WTC11 (cell line): ENCODE results near the gene MAPK9. TPM values are rescaled to one million over a fixed set of nuclear protein-coding genes. Genes with fewer than 3 reads are reported as not detected.
A peak's percentile ranks its signal among the peaks of the same experiment; 100 is the strongest.

ENCODE experiments used
- ATAC-seq: fragments of 200-7000 bp; cut with Tn5 transposase; 2 replicates; pipeline ENCODE4 v1.10.0; 2021; ENCODE audit warnings: mild to moderate bottlenecking, moderate library complexity
- CTCF ChIA-PET: fragments of 300-600 bp; sonication (Branson Sonifier 250); formaldehyde crosslinking; loops from one replicate; lab custom pipeline; 2021; ENCODE audit warnings: antibody characterized with exemption; lab: Charles Lee
- POLR2A ChIA-PET: fragments of 350-600 bp; sonication (Branson Sonifier 250); formaldehyde crosslinking; loops from one replicate; lab custom pipeline; 2021; ENCODE audit warnings: antibody characterized with exemption; lab: Charles Lee
- DNase-seq: peaks from one replicate; pipeline ENCODE4 v3.0.0; 2021; ENCODE audit warnings: low spot score
- H3K27ac Mint-ChIP-seq: 2 replicates; pipeline ENCODE4 v1.8.0; 2021; ENCODE audit warnings: mixed read lengths
- H3K27me3 Mint-ChIP-seq: 2 replicates; pipeline ENCODE4 v1.8.0; 2021; ENCODE audit warnings: low read depth, mild to moderate bottlenecking, moderate library complexity, mixed read lengths
- H3K36me3 Mint-ChIP-seq: 2 replicates; pipeline ENCODE4 v1.8.0; 2021; ENCODE audit warnings: mixed read lengths
- H3K4me1 Mint-ChIP-seq: 2 replicates; pipeline ENCODE4 v1.8.0; 2022; ENCODE audit warnings: mixed read lengths
- H3K4me3 Mint-ChIP-seq: 2 replicates; pipeline ENCODE4 v1.8.0; 2021; ENCODE audit warnings: mild to moderate bottlenecking, moderate library complexity, mixed read lengths
- H3K9me3 Mint-ChIP-seq: 2 replicates; pipeline ENCODE4 v1.8.0; 2021; ENCODE audit warnings: mixed read lengths
- NR2C2 ChIP-seq: sonication (generic); formaldehyde crosslinking; IDR thresholded peaks from 2 replicates; pipeline ENCODE4 v1.8.0; 2022; ENCODE audit warnings: mild to moderate bottlenecking, missing genetic modification reagents
- OVOL2 ChIP-seq: fragments of 250-450 bp; sonication (Bioruptor Pico); IDR thresholded peaks from 2 replicates; pipeline ENCODE4 v1.9.0; 2021; ENCODE audit warnings: mild to moderate bottlenecking, borderline replicate concordance
- PRRX2 ChIP-seq: fragments of 250-450 bp; sonication (Bioruptor Pico); IDR thresholded peaks from 2 replicates; pipeline ENCODE4 v1.8.0; 2021; ENCODE audit warnings: mild to moderate bottlenecking
- SMAD3 ChIP-seq: sonication (generic); formaldehyde crosslinking; IDR thresholded peaks from 2 replicates; pipeline ENCODE4 v1.8.0; 2022; ENCODE audit warnings: missing genetic modification reagents, mild to moderate bottlenecking, borderline replicate concordance
- TEAD1 ChIP-seq: sonication (generic); formaldehyde crosslinking; IDR thresholded peaks from 2 replicates; pipeline ENCODE4 v1.8.0; 2022; ENCODE audit warnings: mild to moderate bottlenecking, missing genetic modification reagents
- TP53 ChIP-seq: sonication (generic); formaldehyde crosslinking; IDR thresholded peaks from 2 replicates; pipeline ENCODE4 v1.8.1; 2023; ENCODE audit warnings: mild to moderate bottlenecking, missing genetic modification reagents
- ZNF121 ChIP-seq: sonication (generic); formaldehyde crosslinking; IDR thresholded peaks from 2 replicates; pipeline ENCODE4 v1.8.0; 2023; ENCODE audit warnings: missing genetic modification reagents
- total RNA-seq: library from RNA; stranded (reverse); gene quantifications from 3 replicates; pipeline ENCODE4 v1.2.3, GENCODE V29; 2021
- TF ChIP-seq, protein P1 (sequence below): sonication (generic); formaldehyde crosslinking; IDR thresholded peaks from 2 replicates; pipeline ENCODE4 v1.8.0; 2022; ENCODE audit warnings: mild to moderate bottlenecking, missing genetic modification reagents
- TF ChIP-seq, protein P2 (sequence below): sonication (generic); formaldehyde crosslinking; IDR thresholded peaks from 2 replicates; pipeline ENCODE4 v1.8.0; 2022; ENCODE audit warnings: missing genetic modification reagents
- TF ChIP-seq, protein P3 (sequence below): sonication (generic); formaldehyde crosslinking; IDR thresholded peaks from 2 replicates; pipeline ENCODE4 v1.8.1; 2023; ENCODE audit warnings: mild to moderate bottlenecking, missing genetic modification reagents, moderate library complexity
- TF ChIP-seq, protein P4 (sequence below): sonication (generic); formaldehyde crosslinking; IDR thresholded peaks from 2 replicates; pipeline ENCODE4 v1.8.0; 2023; ENCODE audit warnings: mild to moderate bottlenecking, missing genetic modification reagents
- TF ChIP-seq, protein P5 (sequence below): sonication (generic); formaldehyde crosslinking; IDR thresholded peaks from 2 replicates; pipeline ENCODE4 v1.8.0; 2023; ENCODE audit warnings: missing genetic modification reagents
- TF ChIP-seq, protein P6 (sequence below): fragments of 250-450 bp; sonication (Bioruptor Pico); conservative IDR thresholded peaks from 2 replicates; pipeline ENCODE4 v1.9.0; 2021; ENCODE audit warnings: mild to moderate bottlenecking
- TF ChIP-seq, protein P7 (sequence below): sonication (generic); formaldehyde crosslinking; IDR thresholded peaks from 2 replicates; pipeline ENCODE4 v1.8.1; 2022; ENCODE audit warnings: mild to moderate bottlenecking, moderate library complexity, missing genetic modification reagents
- TF ChIP-seq, protein P8 (sequence below): sonication (generic); formaldehyde crosslinking; IDR thresholded peaks from 2 replicates; pipeline ENCODE4 v1.8.1; 2023; ENCODE audit warnings: mild to moderate bottlenecking, missing genetic modification reagents, borderline replicate concordance
- TF ChIP-seq, protein P9 (sequence below): sonication (generic); formaldehyde crosslinking; IDR thresholded peaks from 2 replicates; pipeline ENCODE4 v1.8.1; 2023; ENCODE audit warnings: mild to moderate bottlenecking, missing genetic modification reagents, moderate library complexity

The MAPK9 gene
- total RNA-seq, 1 experiment from 2014 or later, result 42.9 TPM

DNA sequence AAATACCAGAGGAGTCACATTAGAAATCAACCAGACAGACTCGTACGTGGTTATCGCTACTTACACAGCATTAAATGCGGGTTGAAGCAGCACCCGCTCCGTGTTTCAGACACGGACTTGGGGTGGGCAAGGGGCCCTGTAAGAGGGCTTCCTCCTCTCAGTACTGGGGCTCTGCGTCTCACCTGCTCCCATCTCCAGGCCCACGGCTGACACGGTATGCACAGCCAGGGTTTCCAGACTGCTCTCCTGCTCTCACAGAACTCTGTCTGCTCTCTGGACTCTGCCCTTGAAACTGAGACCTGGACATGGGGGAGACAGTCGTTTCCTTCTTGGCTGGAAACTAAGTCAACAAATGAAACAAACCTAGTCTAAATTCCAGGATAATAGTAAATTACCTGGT is 58.2 kb downstream of the MAPK9 start:
- peaks cover 42% of the 10 kb centered on the region for H3K36me3 Mint-ChIP-seq
- ATAC-seq, result no peak
- H3K27ac Mint-ChIP-seq, result no peak overlapping the region
- DNase-seq, result no peak
- no peak overlapping the region for H3K4me3 Mint-ChIP-seq
- TF ChIP-seq, protein P1, sequence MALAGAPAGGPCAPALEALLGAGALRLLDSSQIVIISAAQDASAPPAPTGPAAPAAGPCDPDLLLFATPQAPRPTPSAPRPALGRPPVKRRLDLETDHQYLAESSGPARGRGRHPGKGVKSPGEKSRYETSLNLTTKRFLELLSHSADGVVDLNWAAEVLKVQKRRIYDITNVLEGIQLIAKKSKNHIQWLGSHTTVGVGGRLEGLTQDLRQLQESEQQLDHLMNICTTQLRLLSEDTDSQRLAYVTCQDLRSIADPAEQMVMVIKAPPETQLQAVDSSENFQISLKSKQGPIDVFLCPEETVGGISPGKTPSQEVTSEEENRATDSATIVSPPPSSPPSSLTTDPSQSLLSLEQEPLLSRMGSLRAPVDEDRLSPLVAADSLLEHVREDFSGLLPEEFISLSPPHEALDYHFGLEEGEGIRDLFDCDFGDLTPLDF (CRISPR knock-in tag), result no peak
- TF ChIP-seq, protein P2, sequence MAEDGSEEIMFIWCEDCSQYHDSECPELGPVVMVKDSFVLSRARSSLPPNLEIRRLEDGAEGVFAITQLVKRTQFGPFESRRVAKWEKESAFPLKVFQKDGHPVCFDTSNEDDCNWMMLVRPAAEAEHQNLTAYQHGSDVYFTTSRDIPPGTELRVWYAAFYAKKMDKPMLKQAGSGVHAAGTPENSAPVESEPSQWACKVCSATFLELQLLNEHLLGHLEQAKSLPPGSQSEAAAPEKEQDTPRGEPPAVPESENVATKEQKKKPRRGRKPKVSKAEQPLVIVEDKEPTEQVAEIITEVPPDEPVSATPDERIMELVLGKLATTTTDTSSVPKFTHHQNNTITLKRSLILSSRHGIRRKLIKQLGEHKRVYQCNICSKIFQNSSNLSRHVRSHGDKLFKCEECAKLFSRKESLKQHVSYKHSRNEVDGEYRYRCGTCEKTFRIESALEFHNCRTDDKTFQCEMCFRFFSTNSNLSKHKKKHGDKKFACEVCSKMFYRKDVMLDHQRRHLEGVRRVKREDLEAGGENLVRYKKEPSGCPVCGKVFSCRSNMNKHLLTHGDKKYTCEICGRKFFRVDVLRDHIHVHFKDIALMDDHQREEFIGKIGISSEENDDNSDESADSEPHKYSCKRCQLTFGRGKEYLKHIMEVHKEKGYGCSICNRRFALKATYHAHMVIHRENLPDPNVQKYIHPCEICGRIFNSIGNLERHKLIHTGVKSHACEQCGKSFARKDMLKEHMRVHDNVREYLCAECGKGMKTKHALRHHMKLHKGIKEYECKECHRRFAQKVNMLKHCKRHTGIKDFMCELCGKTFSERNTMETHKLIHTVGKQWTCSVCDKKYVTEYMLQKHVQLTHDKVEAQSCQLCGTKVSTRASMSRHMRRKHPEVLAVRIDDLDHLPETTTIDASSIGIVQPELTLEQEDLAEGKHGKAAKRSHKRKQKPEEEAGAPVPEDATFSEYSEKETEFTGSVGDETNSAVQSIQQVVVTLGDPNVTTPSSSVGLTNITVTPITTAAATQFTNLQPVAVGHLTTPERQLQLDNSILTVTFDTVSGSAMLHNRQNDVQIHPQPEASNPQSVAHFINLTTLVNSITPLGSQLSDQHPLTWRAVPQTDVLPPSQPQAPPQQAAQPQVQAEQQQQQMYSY (CRISPR knock-in tag), result no peak
- TF ChIP-seq, protein P3, sequence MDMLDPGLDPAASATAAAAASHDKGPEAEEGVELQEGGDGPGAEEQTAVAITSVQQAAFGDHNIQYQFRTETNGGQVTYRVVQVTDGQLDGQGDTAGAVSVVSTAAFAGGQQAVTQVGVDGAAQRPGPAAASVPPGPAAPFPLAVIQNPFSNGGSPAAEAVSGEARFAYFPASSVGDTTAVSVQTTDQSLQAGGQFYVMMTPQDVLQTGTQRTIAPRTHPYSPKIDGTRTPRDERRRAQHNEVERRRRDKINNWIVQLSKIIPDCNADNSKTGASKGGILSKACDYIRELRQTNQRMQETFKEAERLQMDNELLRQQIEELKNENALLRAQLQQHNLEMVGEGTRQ (CRISPR knock-in tag), result no peak
- no peaks in the 10 kb centered on the region for H3K27me3 Mint-ChIP-seq
- POLR2A ChIA-PET, result no interaction called here
- peaks cover 8% of the 10 kb centered on the region for H3K4me1 Mint-ChIP-seq
- H3K9me3 Mint-ChIP-seq, result no peaks in the 10 kb centered on the region
- CTCF ChIA-PET, result no interaction called here

DNA sequence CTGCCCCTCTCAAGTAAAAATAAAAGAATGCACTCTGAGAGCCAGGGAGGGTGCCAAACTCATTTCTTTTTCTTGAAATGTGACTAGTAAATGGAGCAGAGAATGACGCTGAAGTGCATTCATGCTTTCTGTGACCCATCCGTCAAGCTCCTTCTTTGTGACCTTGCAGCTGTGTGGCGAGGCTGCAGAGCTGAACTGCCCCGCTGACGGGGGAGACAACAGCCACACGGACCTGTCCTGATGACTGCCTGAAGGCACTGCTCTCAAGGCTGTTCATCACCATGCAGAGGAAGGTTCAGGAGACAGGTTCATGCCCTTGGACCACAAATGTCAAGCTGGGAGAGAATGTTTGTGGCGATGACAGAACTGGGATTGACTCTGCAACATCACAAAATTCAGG is 61.9 kb downstream of the MAPK9 start:
- CTCF ChIA-PET, result interaction anchor here (1.5 kb wide), 1 partner anchor 21 kb away, joined by 3 read pairs; the partner anchor contains the start of gene RASGEF1C
- no peak overlapping the region for H3K4me3 Mint-ChIP-seq

More for the DNA sequence above, 61.9 kb downstream of the MAPK9 start:
- H3K36me3 Mint-ChIP-seq, result peaks cover 34% of the 10 kb centered on the region
- no peaks in the 10 kb centered on the region for H3K27me3 Mint-ChIP-seq
- H3K27ac Mint-ChIP-seq, result peak overlapping the region; percentile 69; the same call in 1 of the 2 replicates
- peaks cover 15% of the 10 kb centered on the region for H3K9me3 Mint-ChIP-seq
- POLR2A ChIA-PET, result no interaction called here
- peaks cover 3% of the 10 kb centered on the region for H3K4me1 Mint-ChIP-seq
- ATAC-seq, result no peak
- no peak for TF ChIP-seq ZNF121
- no peak for TF ChIP-seq SMAD3 (CRISPR knock-in tag)
- TF ChIP-seq, protein P4, sequence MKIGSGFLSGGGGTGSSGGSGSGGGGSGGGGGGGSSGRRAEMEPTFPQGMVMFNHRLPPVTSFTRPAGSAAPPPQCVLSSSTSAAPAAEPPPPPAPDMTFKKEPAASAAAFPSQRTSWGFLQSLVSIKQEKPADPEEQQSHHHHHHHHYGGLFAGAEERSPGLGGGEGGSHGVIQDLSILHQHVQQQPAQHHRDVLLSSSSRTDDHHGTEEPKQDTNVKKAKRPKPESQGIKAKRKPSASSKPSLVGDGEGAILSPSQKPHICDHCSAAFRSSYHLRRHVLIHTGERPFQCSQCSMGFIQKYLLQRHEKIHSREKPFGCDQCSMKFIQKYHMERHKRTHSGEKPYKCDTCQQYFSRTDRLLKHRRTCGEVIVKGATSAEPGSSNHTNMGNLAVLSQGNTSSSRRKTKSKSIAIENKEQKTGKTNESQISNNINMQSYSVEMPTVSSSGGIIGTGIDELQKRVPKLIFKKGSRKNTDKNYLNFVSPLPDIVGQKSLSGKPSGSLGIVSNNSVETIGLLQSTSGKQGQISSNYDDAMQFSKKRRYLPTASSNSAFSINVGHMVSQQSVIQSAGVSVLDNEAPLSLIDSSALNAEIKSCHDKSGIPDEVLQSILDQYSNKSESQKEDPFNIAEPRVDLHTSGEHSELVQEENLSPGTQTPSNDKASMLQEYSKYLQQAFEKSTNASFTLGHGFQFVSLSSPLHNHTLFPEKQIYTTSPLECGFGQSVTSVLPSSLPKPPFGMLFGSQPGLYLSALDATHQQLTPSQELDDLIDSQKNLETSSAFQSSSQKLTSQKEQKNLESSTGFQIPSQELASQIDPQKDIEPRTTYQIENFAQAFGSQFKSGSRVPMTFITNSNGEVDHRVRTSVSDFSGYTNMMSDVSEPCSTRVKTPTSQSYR (CRISPR knock-in tag), result no peak
- no peak for TF ChIP-seq PRRX2 (CRISPR knock-in tag)
- no peak for TF ChIP-seq NR2C2
- no peak for TF ChIP-seq TP53 (CRISPR knock-in tag)
- TF ChIP-seq, protein P5, sequence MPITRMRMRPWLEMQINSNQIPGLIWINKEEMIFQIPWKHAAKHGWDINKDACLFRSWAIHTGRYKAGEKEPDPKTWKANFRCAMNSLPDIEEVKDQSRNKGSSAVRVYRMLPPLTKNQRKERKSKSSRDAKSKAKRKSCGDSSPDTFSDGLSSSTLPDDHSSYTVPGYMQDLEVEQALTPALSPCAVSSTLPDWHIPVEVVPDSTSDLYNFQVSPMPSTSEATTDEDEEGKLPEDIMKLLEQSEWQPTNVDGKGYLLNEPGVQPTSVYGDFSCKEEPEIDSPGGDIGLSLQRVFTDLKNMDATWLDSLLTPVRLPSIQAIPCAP (CRISPR knock-in tag), result no peak
- TF ChIP-seq, protein P6, sequence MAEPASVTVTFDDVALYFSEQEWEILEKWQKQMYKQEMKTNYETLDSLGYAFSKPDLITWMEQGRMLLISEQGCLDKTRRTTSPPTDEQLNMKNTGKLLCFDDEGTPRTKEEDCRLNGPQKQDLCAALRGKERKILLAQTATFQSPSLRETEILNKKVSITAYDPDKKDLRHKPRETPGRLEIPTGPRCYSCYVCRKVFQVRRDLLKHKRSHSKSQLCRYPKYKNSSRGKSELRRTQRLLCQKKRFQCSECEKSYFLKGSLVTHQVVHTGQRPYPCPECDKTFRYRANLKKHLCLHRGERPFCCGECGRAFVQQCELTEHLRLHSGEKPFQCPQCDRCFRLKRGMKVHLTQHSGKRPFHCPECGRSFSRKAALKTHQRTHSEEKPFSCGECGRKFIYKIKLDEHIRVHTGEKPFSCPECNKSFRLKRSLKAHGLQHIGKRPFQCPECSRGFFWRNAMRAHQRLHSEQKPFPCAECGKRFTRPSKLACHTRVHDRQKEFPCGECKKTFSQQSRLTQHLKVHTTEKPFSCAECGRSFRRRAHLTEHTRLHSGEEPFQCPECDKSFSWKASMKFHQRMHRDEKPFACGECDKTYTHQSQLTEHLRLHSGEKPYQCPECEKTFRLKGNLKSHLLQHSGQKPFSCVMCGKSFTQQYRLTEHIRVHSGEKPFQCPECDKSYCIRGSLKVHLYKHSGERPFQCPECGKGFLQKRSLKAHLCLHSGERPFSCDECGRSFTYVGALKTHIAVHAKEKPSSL (CRISPR knock-in tag), result no peak
- TF ChIP-seq, protein P7, sequence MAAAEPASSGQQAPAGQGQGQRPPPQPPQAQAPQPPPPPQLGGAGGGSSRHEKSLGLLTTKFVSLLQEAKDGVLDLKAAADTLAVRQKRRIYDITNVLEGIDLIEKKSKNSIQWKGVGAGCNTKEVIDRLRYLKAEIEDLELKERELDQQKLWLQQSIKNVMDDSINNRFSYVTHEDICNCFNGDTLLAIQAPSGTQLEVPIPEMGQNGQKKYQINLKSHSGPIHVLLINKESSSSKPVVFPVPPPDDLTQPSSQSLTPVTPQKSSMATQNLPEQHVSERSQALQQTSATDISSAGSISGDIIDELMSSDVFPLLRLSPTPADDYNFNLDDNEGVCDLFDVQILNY (CRISPR knock-in tag), result no peak
- no peak for TF ChIP-seq TEAD1 (CRISPR knock-in tag)
- TF ChIP-seq, protein P8, sequence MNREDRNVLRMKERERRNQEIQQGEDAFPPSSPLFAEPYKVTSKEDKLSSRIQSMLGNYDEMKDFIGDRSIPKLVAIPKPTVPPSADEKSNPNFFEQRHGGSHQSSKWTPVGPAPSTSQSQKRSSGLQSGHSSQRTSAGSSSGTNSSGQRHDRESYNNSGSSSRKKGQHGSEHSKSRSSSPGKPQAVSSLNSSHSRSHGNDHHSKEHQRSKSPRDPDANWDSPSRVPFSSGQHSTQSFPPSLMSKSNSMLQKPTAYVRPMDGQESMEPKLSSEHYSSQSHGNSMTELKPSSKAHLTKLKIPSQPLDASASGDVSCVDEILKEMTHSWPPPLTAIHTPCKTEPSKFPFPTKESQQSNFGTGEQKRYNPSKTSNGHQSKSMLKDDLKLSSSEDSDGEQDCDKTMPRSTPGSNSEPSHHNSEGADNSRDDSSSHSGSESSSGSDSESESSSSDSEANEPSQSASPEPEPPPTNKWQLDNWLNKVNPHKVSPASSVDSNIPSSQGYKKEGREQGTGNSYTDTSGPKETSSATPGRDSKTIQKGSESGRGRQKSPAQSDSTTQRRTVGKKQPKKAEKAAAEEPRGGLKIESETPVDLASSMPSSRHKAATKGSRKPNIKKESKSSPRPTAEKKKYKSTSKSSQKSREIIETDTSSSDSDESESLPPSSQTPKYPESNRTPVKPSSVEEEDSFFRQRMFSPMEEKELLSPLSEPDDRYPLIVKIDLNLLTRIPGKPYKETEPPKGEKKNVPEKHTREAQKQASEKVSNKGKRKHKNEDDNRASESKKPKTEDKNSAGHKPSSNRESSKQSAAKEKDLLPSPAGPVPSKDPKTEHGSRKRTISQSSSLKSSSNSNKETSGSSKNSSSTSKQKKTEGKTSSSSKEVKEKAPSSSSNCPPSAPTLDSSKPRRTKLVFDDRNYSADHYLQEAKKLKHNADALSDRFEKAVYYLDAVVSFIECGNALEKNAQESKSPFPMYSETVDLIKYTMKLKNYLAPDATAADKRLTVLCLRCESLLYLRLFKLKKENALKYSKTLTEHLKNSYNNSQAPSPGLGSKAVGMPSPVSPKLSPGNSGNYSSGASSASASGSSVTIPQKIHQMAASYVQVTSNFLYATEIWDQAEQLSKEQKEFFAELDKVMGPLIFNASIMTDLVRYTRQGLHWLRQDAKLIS (CRISPR knock-in tag), result no peak
- TF ChIP-seq, protein P9, sequence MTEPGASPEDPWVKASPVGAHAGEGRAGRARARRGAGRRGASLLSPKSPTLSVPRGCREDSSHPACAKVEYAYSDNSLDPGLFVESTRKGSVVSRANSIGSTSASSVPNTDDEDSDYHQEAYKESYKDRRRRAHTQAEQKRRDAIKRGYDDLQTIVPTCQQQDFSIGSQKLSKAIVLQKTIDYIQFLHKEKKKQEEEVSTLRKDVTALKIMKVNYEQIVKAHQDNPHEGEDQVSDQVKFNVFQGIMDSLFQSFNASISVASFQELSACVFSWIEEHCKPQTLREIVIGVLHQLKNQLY (CRISPR knock-in tag), result no peak
- TF ChIP-seq OVOL2, result no peak
- TF ChIP-seq, all 79 proteins: peak for 0
- DNase-seq, result no peak
